Psoas muscle (tissue), 8 donors: ENCODE data around the gene MYH7. TPM values are rescaled to one million over a fixed set of nuclear protein-coding genes. Genes with fewer than 3 reads are reported as not detected.
"Not testable (repeated sequence)": the region's sequence is repeated elsewhere in the genome, so short reads cannot be mapped to it uniquely, and the experiment has no call there.

ENCODE experiments used
- ATAC-seq, 4 donors: fragments of 200-7000 bp; cut with Tn5 transposase; one replicate each; pipeline ENCODE4 v1.9.1; 2020; ENCODE audit warnings: moderate library complexity in 3 of 4, mild to moderate bottlenecking in 2 of 4
- DNase-seq, 2 donors: peaks; one replicate each; pipeline ENCODE4 v3.0.0-alpha.2; 2020
- H3K27ac ChIP-seq: fragments of 200-600 bp; one replicate; pipeline ENCODE4 v1.8.0; 2022
- H3K27me3 ChIP-seq, 3 donors: fragments of 200-600 bp in 1 of 3; one replicate each; pipeline versions ENCODE4 v1.6.1 to v1.8.0; 2013 to 2022; ENCODE audit warnings: low read length in 2 of 3, mild to moderate bottlenecking in 2 of 3, moderate library complexity in 1 of 3; ENCODE audit not compliant: insufficient read depth in 3 of 3
- H3K36me3 ChIP-seq, 2 donors: fragments of 200-600 bp in 1 of 2; one replicate each; pipeline versions ENCODE4 v1.6.1 to v1.8.0; 2013 to 2022; ENCODE audit warnings: low read depth in 1 of 2, mild to moderate bottlenecking in 1 of 2, moderate library complexity in 1 of 2; ENCODE audit not compliant: insufficient read depth in 1 of 2
- H3K4me1 ChIP-seq: fragments of 200-600 bp; one replicate; pipeline ENCODE4 v1.8.0; 2022
- H3K4me3 ChIP-seq: fragments of 200-600 bp; one replicate; pipeline ENCODE4 v1.8.0; 2022; ENCODE audit warnings: mild to moderate bottlenecking
- H3K9me3 ChIP-seq: fragments of 200-600 bp; one replicate; pipeline ENCODE4 v1.8.0; 2022
- WGBS, 3 donors: extraction: QIAGEN DNeasy Blood & Tissue Kit; methylation state at CpG; one replicate each; pipeline versions ENCODE4 v1.1.6 to v1.1.7; 2013; 5-methylcytosine and 5-hydroxymethylcytosine counted together
- intact Hi-C, 2 donors: fragments of 100-400 bp; cut with DNase I; formaldehyde crosslinking; loops; one replicate each; pipeline versions ENCODE4 v1.11.0 to v1.14.2; 2022
- polyA plus RNA-seq, 3 donors: library from polyadenylated mRNA; stranded (reverse); fragments of 200-250 nt; gene quantifications; one replicate each; pipeline ENCODE4 v1.2.3, GENCODE V29; 2013
- total RNA-seq, 4 donors: library from RNA; stranded (reverse); fragmentation: NEBNext Ultra II Directional in 2 of 4; extraction: Animal tissue kit (Norgen Biotek cat#: 25700) in 2 of 4; gene quantifications; one replicate each; pipeline versions ENCODE4 v1.2.1 to v1.2.4, GENCODE V29; 2021 to 2023
- TF ChIP-seq, protein P1 (sequence below): fragments of 200-600 bp; IDR thresholded peaks from one replicate; pipeline ENCODE4 v1.8.0; 2022; ENCODE audit warnings: antibody characterized with exemption
- donor health status: healthy with polysubstance abuse.
- donor health status: DM: no; HTN: no; CAD: no; lungs with moderate emphysema.
- donor health status: Bipolar disorder and iron deficiency.
- donor health status: healthy.
- donor health status: DM: yes; HTN: yes; CAD: no.
- donor health status: DM: no; HTN: no; CAD: no.
- donor health status: DM: no; HTN: no; CAD: no.
- donor health status: DM: yes; HTN: yes; CAD: no.

The MYH7 gene
- total and polyA plus RNA-seq, 7 donors = 1,035 to 15,830 (median 4,588) TPM

GRCh38 chr14:23389396-23389795, 46.1 kb downstream of the MYH7 start:
- no peaks in the 10 kb centered on the region for H3K4me1 ChIP-seq
- TF ChIP-seq, protein P1, sequence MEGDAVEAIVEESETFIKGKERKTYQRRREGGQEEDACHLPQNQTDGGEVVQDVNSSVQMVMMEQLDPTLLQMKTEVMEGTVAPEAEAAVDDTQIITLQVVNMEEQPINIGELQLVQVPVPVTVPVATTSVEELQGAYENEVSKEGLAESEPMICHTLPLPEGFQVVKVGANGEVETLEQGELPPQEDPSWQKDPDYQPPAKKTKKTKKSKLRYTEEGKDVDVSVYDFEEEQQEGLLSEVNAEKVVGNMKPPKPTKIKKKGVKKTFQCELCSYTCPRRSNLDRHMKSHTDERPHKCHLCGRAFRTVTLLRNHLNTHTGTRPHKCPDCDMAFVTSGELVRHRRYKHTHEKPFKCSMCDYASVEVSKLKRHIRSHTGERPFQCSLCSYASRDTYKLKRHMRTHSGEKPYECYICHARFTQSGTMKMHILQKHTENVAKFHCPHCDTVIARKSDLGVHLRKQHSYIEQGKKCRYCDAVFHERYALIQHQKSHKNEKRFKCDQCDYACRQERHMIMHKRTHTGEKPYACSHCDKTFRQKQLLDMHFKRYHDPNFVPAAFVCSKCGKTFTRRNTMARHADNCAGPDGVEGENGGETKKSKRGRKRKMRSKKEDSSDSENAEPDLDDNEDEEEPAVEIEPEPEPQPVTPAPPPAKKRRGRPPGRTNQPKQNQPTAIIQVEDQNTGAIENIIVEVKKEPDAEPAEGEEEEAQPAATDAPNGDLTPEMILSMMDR = no peak
- no peaks in the 10 kb centered on the region for H3K9me3 ChIP-seq
- 68 to 71% (median 71%) methylated on average over 12 of the region's 12 CpGs for WGBS, 3 donors
- intact Hi-C loops = no loop called here
- no peak for ATAC-seq
- H3K27ac ChIP-seq = no peak overlapping the region
- no peaks in the 10 kb centered on the region for H3K27me3 ChIP-seq
- DNase-seq = no peak
- no peak overlapping the region for H3K4me3 ChIP-seq
- H3K36me3 ChIP-seq = peaks cover 5 to 71% of the 10 kb centered on the region in 2 donors

- intact Hi-C loops = no loop called here
- no peaks in the 10 kb centered on the region for H3K4me1 ChIP-seq
- no peak for ATAC-seq
- no peak for DNase-seq
- no peaks in the 10 kb centered on the region for H3K9me3 ChIP-seq
- TF ChIP-seq, protein P1 = no peak
- no peak overlapping the region for H3K4me3 ChIP-seq
- no peaks in the 10 kb centered on the region for H3K27me3 ChIP-seq
- no peak overlapping the region for H3K27ac ChIP-seq
- H3K36me3 ChIP-seq = peaks cover 5 to 68% of the 10 kb centered on the region in 2 donors
- 85 to 87% (median 86%) methylated on average over 8 of the region's 8 CpGs for WGBS, 3 donors
Measured at GRCh38 chr14:23388996-23389395, 46.5 kb downstream of the MYH7 start.

DNA sequence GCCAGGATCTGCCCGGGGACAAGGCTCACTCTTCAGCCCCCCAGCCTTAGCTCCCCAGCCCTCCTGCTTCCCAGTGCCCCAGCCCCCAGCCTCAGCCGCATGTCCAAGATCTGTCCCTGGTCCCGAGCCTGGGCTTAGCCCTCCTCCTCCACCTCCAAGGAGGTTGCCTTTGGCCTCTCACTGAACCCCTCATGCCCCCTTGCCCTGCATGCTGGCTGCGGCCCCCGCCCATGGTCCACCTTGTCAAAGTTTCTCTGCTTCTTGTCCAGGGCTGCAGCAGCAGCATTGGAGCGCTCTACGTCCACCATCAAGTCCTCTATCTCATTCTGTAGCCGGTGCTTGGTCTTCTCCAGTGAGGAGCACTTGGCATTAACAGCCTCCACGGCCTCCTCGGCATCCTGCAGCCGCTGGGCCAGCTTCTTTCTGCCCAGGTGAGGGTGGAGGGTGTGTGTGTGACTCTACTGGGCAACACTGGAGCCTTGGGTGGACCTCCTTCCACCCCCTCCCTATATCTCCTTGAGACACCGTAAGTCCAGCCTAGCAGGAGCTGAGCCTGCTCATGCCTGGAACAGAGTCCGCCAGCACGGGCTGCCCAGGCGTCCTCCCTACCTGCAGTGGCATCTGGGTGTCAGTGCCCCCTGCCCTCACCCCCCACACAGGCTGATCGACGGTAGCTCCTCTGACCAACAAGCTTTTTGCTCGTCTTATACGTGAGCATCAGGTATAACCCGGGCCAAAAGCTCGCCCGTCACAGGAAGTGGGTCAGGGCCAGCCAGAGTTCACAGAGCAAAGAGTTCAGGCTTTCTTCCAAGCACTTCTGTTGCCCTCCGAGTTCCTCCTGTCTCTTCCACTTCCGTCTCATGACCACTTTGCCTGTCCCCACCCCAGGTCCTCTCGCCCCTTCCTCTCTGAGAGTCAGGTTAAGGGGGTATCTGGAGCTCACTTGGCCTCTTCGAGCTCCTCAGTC, 47.3 kb downstream of the MYH7 start:
- peak in 1 of 4 donors; percentile 3 for ATAC-seq
- Histone ChIP-seq H3K27ac (no peak overlapping the region), H3K4me3 (no peak overlapping the region), H3K9me3 (no peaks in the 10 kb centered on the region), H3K27me3 (no peaks in the 10 kb centered on the region), H3K4me1 (no peaks in the 10 kb centered on the region), H3K36me3 (peaks cover 5 to 69% of the 10 kb centered on the region in 2 donors)
- DNase-seq = no peak
- intact Hi-C loops = no loop called here
- WGBS, 3 donors = 73 to 81% (median 80%) methylated on average over 26 of the region's 26 CpGs
- TF ChIP-seq, protein P1 = no peak

DNA sequence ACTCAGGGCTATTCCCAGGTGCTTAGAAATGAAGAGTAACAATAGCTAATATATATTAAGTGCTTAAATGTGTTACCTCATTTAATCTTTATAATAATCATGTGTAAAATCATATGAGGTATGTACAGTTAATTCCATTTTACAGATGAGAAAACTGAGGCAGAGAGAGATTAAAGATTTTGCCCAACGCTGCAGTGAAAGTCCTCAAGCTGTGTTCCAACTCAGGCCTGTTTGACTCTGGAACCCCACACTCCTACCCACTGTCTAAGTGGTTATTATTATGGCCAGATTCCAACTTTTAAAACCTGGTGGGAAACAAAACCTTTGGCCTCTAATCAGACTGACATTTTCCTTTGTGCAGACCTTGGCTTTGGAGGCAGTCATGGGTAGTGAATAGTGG, 48.5 kb downstream of the MYH7 start:
- Histone ChIP-seq H3K4me3 (no peak overlapping the region), H3K36me3 (peaks cover 5 to 67% of the 10 kb centered on the region in 2 donors), H3K27me3 (no peaks in the 10 kb centered on the region), H3K27ac (no peak overlapping the region), H3K4me1 (no peaks in the 10 kb centered on the region), H3K9me3 (no peaks in the 10 kb centered on the region)
- TF ChIP-seq, protein P1 = no peak
- ATAC-seq (no peak), DNase-seq (no peak)
- 91 to 100% (median 93%) methylated on average over 1 of the region's 1 CpG for WGBS, 3 donors
- intact Hi-C loops = no loop called here

- H3K36me3 ChIP-seq = peaks cover 5 to 67% of the 10 kb centered on the region in 2 donors
- H3K4me3 ChIP-seq, H3K27ac ChIP-seq, intact Hi-C loops, H3K27me3 ChIP-seq, DNase-seq, ATAC-seq, H3K4me1 ChIP-seq, H3K9me3 ChIP-seq: not testable (repeated sequence)
- WGBS, 3 donors = 79 to 83% (median 81%) methylated on average over 15 to 17 of the region's 17 CpGs
Measured at GRCh38 chr14:23386266-23386657, 49.2 kb downstream of the MYH7 start.
